OCI-LY1 (cell line): ENCODE data around the gene ELMO1.
"Not testable (repeated sequence)": the region's sequence is repeated elsewhere in the genome, so short reads cannot be mapped to it uniquely, and the experiment has no call there.

Experiments used
- H2AFZ ChIP-seq: fragments of 200-600 bp; sonication (generic), shearing (Covaris generic); 2 replicates; pipeline ENCODE4 v1.6.0; 2014; ENCODE audit warnings: antibody characterized with exemption, mild to moderate bottlenecking, low read length
- H3F3A ChIP-seq: fragments of 200-600 bp; sonication (generic), shearing (Covaris generic); 2 replicates; pipeline ENCODE4 v1.6.0; 2014; ENCODE audit warnings: mild to moderate bottlenecking, antibody characterized with exemption, low read length, moderate library complexity; ENCODE audit not compliant: insufficient read depth
- H3K27ac ChIP-seq: fragments of 200-600 bp; sonication (generic); 2 replicates; pipeline ENCODE4 v1.5.1; 2014; ENCODE audit warnings: low read length, mixed run types, mild to moderate bottlenecking, low read depth; ENCODE audit not compliant: poor library complexity, severe bottlenecking
- H3K27me3 ChIP-seq: fragments of 200-600 bp; sonication (generic); 2 replicates; pipeline ENCODE4 v1.6.0; 2014; ENCODE audit warnings: antibody characterized with exemption, mild to moderate bottlenecking, low read length, moderate library complexity; ENCODE audit not compliant: insufficient read depth
- H3K36me3 ChIP-seq: fragments of 200-600 bp; sonication (generic); 2 replicates; pipeline ENCODE4 v1.6.1; 2014; ENCODE audit warnings: mild to moderate bottlenecking, antibody characterized with exemption, low read length, moderate library complexity, mixed read lengths; ENCODE audit not compliant: insufficient read depth
- H3K4me1 ChIP-seq: fragments of 200-600 bp; sonication (generic); 2 replicates; pipeline ENCODE4 v1.5.1; 2014; ENCODE audit warnings: mild to moderate bottlenecking, low read length, moderate library complexity; ENCODE audit not compliant: insufficient read depth, severe bottlenecking
- H3K4me2 ChIP-seq: fragments of 200-600 bp; sonication (generic), shearing (Covaris generic); 2 replicates; pipeline ENCODE4 v1.6.1; 2014; ENCODE audit warnings: low read length
- H3K4me3 ChIP-seq: fragments of 200-600 bp; sonication (generic); 2 replicates; pipeline ENCODE4 v1.5.1; 2014; ENCODE audit warnings: low read length, low read depth, mild to moderate bottlenecking, mixed read lengths; ENCODE audit not compliant: poor library complexity, severe bottlenecking
- H3K79me2 ChIP-seq: fragments of 200-600 bp; shearing (Covaris generic); 2 replicates; pipeline ENCODE4 v1.6.1; 2016; ENCODE audit warnings: mixed run types, low read length, mixed read lengths; ENCODE audit not compliant: insufficient read depth
- H3K9ac ChIP-seq: fragments of 200-600 bp; sonication (generic), shearing (Covaris generic); 2 replicates; pipeline ENCODE4 v1.6.1; 2014; ENCODE audit warnings: mild to moderate bottlenecking, low read length, mixed read lengths
- H3K9me2 ChIP-seq: fragments of 200-600 bp; sonication (generic), shearing (Covaris generic); 2 replicates; pipeline ENCODE4 v1.6.1; 2014; ENCODE audit warnings: low read depth, mild to moderate bottlenecking, low read length, mixed read lengths
- H3K9me3 ChIP-seq: fragments of 200-600 bp; shearing (Covaris generic); 2 replicates; pipeline ENCODE4 v1.6.1; 2014; ENCODE audit warnings: low read length, mixed read lengths
- H4K20me1 ChIP-seq: fragments of 200-600 bp; sonication (generic), shearing (Covaris generic); 2 replicates; pipeline ENCODE4 v1.6.0; 2016; ENCODE audit warnings: mild to moderate bottlenecking, low read length; ENCODE audit not compliant: insufficient read depth
- CTCF ChIP-seq: fragments of 200-600 bp; sonication (generic), shearing (Covaris generic); IDR thresholded peaks from 2 replicates; pipeline ENCODE4 v1.5.1; 2017; ENCODE audit warnings: mild to moderate bottlenecking, antibody characterized with exemption, low read length, moderate library complexity, mixed read lengths
- EZH2 ChIP-seq: fragments of 200-600 bp; sonication (generic), shearing (Covaris generic); IDR thresholded peaks from 2 replicates; pipeline ENCODE4 v1.8.0; 2017; ENCODE audit warnings: borderline replicate concordance, mixed run types, mild to moderate bottlenecking, antibody characterized with exemption, low read length, moderate library complexity, mixed read lengths

ELMO1 gene

DNA sequence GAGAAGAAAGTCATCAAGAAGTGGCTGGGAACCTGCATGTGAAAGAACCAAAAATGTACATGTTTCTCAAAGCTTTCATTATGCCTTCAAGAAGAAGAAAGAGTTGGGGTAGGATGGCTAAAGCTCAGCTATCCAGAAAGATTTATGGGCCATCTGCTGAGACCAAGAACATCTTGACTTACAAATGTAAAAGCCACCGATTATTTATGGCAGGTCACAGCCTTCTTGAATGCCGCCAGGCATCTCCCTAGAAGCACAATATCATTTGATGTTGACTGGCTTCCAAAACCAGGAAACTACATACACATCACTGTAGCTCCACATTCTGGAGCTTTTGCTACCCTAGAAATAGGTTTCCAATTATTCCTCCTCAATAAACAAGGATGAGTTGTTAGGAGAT is 470.2 kb downstream of the ELMO1 start:
- TF ChIP-seq CTCF (no peak), EZH2 (no peak)
- Histone ChIP-seq H3K4me2 (no peak overlapping the region), H3K27me3 (no peaks in the 10 kb centered on the region), H2AFZ (no peak overlapping the region), H3K79me2 (no peaks in the 10 kb centered on the region), H3K27ac (no peak overlapping the region), H3K4me3 (no peak overlapping the region), H3K4me1 (no peaks in the 10 kb centered on the region), H3K9me3 (no peaks in the 10 kb centered on the region), H3K36me3 (peaks cover 22% of the 10 kb centered on the region; the same call in 1 of the 2 replicates), H3K9ac (no peak overlapping the region), H3K9me2 (no peaks in the 10 kb centered on the region), H4K20me1 (no peaks in the 10 kb centered on the region), H3F3A (no peaks in the 10 kb centered on the region)

DNA sequence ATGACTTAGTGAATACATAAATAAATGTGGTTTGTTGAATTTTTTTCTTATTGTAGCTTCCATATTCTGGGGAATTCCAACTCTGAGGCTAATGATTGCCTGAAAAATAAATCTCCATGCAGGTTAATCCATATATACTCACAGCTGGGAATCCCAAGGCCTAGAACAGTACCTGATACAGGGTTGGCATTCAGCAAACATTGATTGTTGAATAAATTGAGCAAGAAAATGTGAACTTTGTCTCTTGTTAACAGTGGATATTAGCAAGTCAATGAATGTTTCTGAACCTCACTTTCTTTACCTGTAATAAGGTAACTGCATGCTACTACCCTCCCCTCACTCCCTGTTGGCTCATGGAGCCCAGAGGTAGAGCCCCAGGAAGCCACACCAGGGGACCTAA is 470.8 kb downstream of the ELMO1 start:
- H4K20me1 ChIP-seq = no peaks in the 10 kb centered on the region
- no peak overlapping the region for H2AFZ ChIP-seq
- TF ChIP-seq EZH2 (no peak), CTCF (no peak)
- H3K9me3 ChIP-seq = no peaks in the 10 kb centered on the region
- no peaks in the 10 kb centered on the region for H3F3A ChIP-seq
- H3K4me2 ChIP-seq = no peak overlapping the region
- H3K27me3 ChIP-seq = no peaks in the 10 kb centered on the region
- H3K9ac ChIP-seq = no peak overlapping the region
- H3K4me3 ChIP-seq = no peak overlapping the region
- H3K36me3 ChIP-seq = peaks cover 22% of the 10 kb centered on the region; the same call in 1 of the 2 replicates
- no peaks in the 10 kb centered on the region for H3K9me2 ChIP-seq
- H3K79me2 ChIP-seq = no peaks in the 10 kb centered on the region
- H3K4me1 ChIP-seq = no peaks in the 10 kb centered on the region
- H3K27ac ChIP-seq = no peak overlapping the region

GRCh38 chr7:36973534-36973933 is 475.1 kb downstream of the ELMO1 start:
- H3K9me2 ChIP-seq, H3K27ac ChIP-seq, H4K20me1 ChIP-seq, H3K79me2 ChIP-seq, H3F3A ChIP-seq, H2AFZ ChIP-seq, H3K4me1 ChIP-seq, H3K4me3 ChIP-seq, H3K4me2 ChIP-seq, H3K27me3 ChIP-seq, H3K9me3 ChIP-seq, H3K9ac ChIP-seq: not testable (repeated sequence)
- H3K36me3 ChIP-seq = peaks cover 22% of the 10 kb centered on the region; the same call in 1 of the 2 replicates

GRCh38 chr7:36972140-36972518 is 476.5 kb downstream of the ELMO1 start:
- H3K9me2 ChIP-seq = no peaks in the 10 kb centered on the region
- no peak overlapping the region for H3K4me2 ChIP-seq
- H3K36me3 ChIP-seq = peaks cover 16% of the 10 kb centered on the region; the same call in 1 of the 2 replicates
- no peak overlapping the region for H3K9ac ChIP-seq
- H3F3A ChIP-seq = no peaks in the 10 kb centered on the region
- H4K20me1 ChIP-seq = no peaks in the 10 kb centered on the region
- H3K27me3 ChIP-seq = no peaks in the 10 kb centered on the region
- TF ChIP-seq CTCF (no peak), EZH2 (no peak)
- no peaks in the 10 kb centered on the region for H3K79me2 ChIP-seq
- H3K4me1 ChIP-seq = peaks cover 4% of the 10 kb centered on the region
- no peak overlapping the region for H2AFZ ChIP-seq
- no peak overlapping the region for H3K27ac ChIP-seq
- no peaks in the 10 kb centered on the region for H3K9me3 ChIP-seq
- H3K4me3 ChIP-seq = no peak overlapping the region
